Peyer's patch (tissue), 4 donors: ENCODE data around the gene RPL10L.

Experiments
- POLR2A ChIP-seq, 2 donors: fragments of 450-650 bp; IDR thresholded peaks; one replicate each; pipeline ENCODE4 v1.5.1; 2017; ENCODE audit warnings: antibody characterized with exemption in 2 of 2, mild to moderate bottlenecking in 2 of 2, moderate library complexity in 2 of 2
- TF ChIP-seq, protein P1 (sequence below), 6 experiments: fragments of 450-650 bp in 4 of 6; fragments of 200-600 bp in 2 of 6; sonication (generic) in 1 of 6; IDR thresholded peaks; one replicate each; pipeline ENCODE4 v1.5.1; 2017 to 2019; ENCODE audit warnings: antibody characterized with exemption in 6 of 6, mild to moderate bottlenecking in 3 of 6, moderate library complexity in 1 of 6

DNA sequence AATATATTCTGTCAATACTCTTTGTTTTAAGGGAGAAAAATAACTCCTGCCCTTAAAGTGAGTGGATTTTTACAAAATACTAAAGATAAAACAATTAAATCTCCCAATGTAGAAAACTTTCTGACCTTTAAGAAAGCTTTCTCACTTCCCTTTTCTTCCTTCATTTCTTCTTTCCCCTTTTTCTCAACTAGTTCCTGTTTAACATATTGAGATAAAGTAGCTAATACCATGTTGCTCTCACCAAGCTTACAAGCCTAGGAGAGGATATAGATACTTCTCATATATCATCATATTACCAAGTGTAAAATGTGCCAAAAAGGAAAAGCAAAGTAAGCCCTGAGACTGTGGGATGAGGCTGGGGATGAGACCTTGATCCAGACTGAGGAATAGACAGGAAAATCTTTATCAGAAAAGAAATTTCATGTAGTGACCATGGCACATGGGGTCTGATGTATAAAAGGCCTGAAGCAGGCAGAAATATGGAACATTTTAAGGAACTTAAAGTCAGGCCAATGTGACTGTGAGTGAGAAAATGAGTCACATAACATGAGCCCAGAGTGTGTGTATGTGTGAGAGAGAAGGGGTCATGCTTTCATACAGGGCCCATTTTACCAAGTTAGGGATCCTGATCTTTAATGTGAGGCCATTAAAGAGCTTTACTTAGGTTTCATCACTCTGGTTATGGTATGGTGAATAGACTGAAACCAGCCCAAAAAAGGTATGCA, 1.6 kb upstream of the RPL10L start:
- TF ChIP-seq, protein P1, sequence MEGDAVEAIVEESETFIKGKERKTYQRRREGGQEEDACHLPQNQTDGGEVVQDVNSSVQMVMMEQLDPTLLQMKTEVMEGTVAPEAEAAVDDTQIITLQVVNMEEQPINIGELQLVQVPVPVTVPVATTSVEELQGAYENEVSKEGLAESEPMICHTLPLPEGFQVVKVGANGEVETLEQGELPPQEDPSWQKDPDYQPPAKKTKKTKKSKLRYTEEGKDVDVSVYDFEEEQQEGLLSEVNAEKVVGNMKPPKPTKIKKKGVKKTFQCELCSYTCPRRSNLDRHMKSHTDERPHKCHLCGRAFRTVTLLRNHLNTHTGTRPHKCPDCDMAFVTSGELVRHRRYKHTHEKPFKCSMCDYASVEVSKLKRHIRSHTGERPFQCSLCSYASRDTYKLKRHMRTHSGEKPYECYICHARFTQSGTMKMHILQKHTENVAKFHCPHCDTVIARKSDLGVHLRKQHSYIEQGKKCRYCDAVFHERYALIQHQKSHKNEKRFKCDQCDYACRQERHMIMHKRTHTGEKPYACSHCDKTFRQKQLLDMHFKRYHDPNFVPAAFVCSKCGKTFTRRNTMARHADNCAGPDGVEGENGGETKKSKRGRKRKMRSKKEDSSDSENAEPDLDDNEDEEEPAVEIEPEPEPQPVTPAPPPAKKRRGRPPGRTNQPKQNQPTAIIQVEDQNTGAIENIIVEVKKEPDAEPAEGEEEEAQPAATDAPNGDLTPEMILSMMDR (IDR thresholded peaks at IDR 0.05), result no peak
- no peak for TF ChIP-seq POLR2A (IDR thresholded peaks at IDR 0.05)
